ENCODE measurements around the gene KNDC1.

DNA sequence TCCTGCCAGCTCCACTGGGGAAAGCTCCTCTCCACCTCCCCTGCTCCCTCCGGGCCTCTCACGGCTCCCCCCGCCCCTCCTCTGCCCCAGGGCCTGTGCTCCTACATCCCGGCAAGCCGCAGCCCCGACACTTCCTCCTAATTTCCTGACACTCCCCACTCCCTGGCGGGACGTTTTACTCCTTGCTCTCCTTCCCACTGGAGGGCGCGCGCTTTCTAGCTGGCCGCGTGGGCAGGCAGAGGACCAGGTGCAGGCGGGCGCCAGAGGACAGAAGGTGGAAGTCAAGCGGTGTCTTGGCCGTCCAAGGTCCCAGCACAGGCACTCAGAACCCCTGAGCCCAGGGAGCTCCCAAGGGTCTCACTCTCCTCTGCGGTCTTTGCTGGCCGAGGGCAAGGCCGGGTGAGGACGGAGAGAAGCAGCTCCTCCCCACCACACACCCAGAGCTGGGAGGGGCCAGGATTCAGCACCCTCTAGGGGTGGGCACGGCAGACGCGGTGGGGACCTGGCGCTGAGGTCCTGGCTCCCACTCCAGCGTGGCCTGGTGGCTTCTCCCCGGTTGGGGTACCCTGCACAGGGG is 97.6 kb downstream of the KNDC1 start:
- TF ChIP-seq, protein P1, sequence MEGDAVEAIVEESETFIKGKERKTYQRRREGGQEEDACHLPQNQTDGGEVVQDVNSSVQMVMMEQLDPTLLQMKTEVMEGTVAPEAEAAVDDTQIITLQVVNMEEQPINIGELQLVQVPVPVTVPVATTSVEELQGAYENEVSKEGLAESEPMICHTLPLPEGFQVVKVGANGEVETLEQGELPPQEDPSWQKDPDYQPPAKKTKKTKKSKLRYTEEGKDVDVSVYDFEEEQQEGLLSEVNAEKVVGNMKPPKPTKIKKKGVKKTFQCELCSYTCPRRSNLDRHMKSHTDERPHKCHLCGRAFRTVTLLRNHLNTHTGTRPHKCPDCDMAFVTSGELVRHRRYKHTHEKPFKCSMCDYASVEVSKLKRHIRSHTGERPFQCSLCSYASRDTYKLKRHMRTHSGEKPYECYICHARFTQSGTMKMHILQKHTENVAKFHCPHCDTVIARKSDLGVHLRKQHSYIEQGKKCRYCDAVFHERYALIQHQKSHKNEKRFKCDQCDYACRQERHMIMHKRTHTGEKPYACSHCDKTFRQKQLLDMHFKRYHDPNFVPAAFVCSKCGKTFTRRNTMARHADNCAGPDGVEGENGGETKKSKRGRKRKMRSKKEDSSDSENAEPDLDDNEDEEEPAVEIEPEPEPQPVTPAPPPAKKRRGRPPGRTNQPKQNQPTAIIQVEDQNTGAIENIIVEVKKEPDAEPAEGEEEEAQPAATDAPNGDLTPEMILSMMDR (IDR thresholded peaks at IDR 0.05; ENCODE audit: low read depth, low read length), result peak; percentile 42
- TF ChIP-seq EZH2phosphoT487 (IDR thresholded peaks at IDR 0.05; ENCODE audit: low read depth), result no peak
